GM18505 (cell line): Measurements from ENCODE around the gene FBXO17.

ENCODE experiments used
- ATAC-seq: cut with Tn5 transposase; IDR thresholded peaks from one replicate; pipeline ENCODE4 v1.9.1; 2021; ENCODE audit not compliant: unreplicated experiment
- POLR2A ChIP-seq: IDR thresholded peaks from 4 replicates; pipeline ENCODE4 v1.6.1; 2011; ENCODE audit warnings: borderline replicate concordance; ENCODE audit not compliant: insufficient read depth, insufficient read length; ENCODE audit errors: extremely low read depth

Gene FBXO17

GRCh38 chr19:38922482-38922881, 53.1 kb downstream of the FBXO17 start:
- no peak for TF ChIP-seq POLR2A
- ATAC-seq, result no peak

GRCh38 chr19:38921420-38922274, 53.9 kb downstream of the FBXO17 start:
- no peak for TF ChIP-seq POLR2A
- no peak for ATAC-seq

- TF ChIP-seq POLR2A, result no peak
- no peak for ATAC-seq
Observed at GRCh38 chr19:38920602-38921419, 54.7 kb downstream of the FBXO17 start.

- TF ChIP-seq POLR2A, result no peak
- ATAC-seq, result no peak
Observed at GRCh38 chr19:38919837-38920601, 55.5 kb downstream of the FBXO17 start.

- ATAC-seq, result no peak
- no peak for TF ChIP-seq POLR2A
Observed at GRCh38 chr19:38918526-38918925, 57.0 kb downstream of the FBXO17 start.

GRCh38 chr19:38917921-38918491, 57.5 kb downstream of the FBXO17 start:
- no peak for ATAC-seq

GRCh38 chr19:38917516-38917915, 58.0 kb downstream of the FBXO17 start:
- no peak for ATAC-seq
- TF ChIP-seq POLR2A, result no peak

More at GRCh38 chr19:38917921-38918491, 57.5 kb downstream of the FBXO17 start:
- no peak for TF ChIP-seq POLR2A

GRCh38 chr19:38915329-38916321, 59.9 kb downstream of the FBXO17 start:
- no peak for TF ChIP-seq POLR2A
- no peak for ATAC-seq

- no peak for TF ChIP-seq POLR2A
- ATAC-seq, result no peak
Observed at GRCh38 chr19:38913958-38914357, 61.6 kb downstream of the FBXO17 start.

- no peak for ATAC-seq
- TF ChIP-seq POLR2A, result no peak
Observed at GRCh38 chr19:38912600-38913514, 62.7 kb downstream of the FBXO17 start.
